ENCODE results near the gene CTBP2.

CTBP2 gene

GRCh38 chr10:125135771-125136035 is 24.7 kb downstream of the CTBP2 start:
- H3K4me3 ChIP-seq (ENCODE audit: low read depth, low read length), result no peak overlapping the region
- no peak for TF ChIP-seq CTCF (IDR thresholded peaks at IDR 0.05; ENCODE audit: borderline replicate concordance, insufficient read depth, low read depth, low read length)

GRCh38 chr10:125134916-125135770 is 25.2 kb downstream of the CTBP2 start:
- no peak overlapping the region for H3K4me3 ChIP-seq (ENCODE audit: low read depth, low read length)
- no peak for TF ChIP-seq CTCF (IDR thresholded peaks at IDR 0.05; ENCODE audit: borderline replicate concordance, insufficient read depth, low read depth, low read length)

- no peak overlapping the region for H3K4me3 ChIP-seq (ENCODE audit: low read depth, low read length)
- TF ChIP-seq CTCF (IDR thresholded peaks at IDR 0.05; ENCODE audit: borderline replicate concordance, insufficient read depth, low read depth, low read length), result no peak
Observed at GRCh38 chr10:125134483-125134848, 25.9 kb downstream of the CTBP2 start.

GRCh38 chr10:125133696-125134482 is 26.5 kb downstream of the CTBP2 start:
- no peak overlapping the region for H3K4me3 ChIP-seq (ENCODE audit: low read depth, low read length)
- TF ChIP-seq CTCF (IDR thresholded peaks at IDR 0.05; ENCODE audit: borderline replicate concordance, insufficient read depth, low read depth, low read length), result no peak

GRCh38 chr10:125132344-125132743 is 28.0 kb downstream of the CTBP2 start:
- no peak for TF ChIP-seq CTCF (IDR thresholded peaks at IDR 0.05; ENCODE audit: borderline replicate concordance, insufficient read depth, low read depth, low read length)

GRCh38 chr10:125130916-125131315 is 29.4 kb downstream of the CTBP2 start:
- TF ChIP-seq CTCF (IDR thresholded peaks at IDR 0.05; ENCODE audit: borderline replicate concordance, insufficient read depth, low read depth, low read length), result no peak
- H3K4me3 ChIP-seq (ENCODE audit: low read depth, low read length), result no peak overlapping the region

More at GRCh38 chr10:125132344-125132743, 28.0 kb downstream of the CTBP2 start:
- no peak overlapping the region for H3K4me3 ChIP-seq (ENCODE audit: low read depth, low read length)

GRCh38 chr10:125130260-125130659 is 30.1 kb downstream of the CTBP2 start:
- TF ChIP-seq CTCF (IDR thresholded peaks at IDR 0.05; ENCODE audit: borderline replicate concordance, insufficient read depth, low read depth, low read length), result no peak
- no peak overlapping the region for H3K4me3 ChIP-seq (ENCODE audit: low read depth, low read length)

Measured in GM12875 (cell line).